Measurements from ENCODE around the gene LYPD4. TPM values are rescaled to one million over a fixed set of nuclear protein-coding genes. Genes with fewer than 3 reads are reported as not detected.

LYPD4 gene
- polyA plus RNA-seq, 1 donor (not counting 4 experiments of a cell fraction or from before 2014, with no cell fraction given), result not detected

DNA sequence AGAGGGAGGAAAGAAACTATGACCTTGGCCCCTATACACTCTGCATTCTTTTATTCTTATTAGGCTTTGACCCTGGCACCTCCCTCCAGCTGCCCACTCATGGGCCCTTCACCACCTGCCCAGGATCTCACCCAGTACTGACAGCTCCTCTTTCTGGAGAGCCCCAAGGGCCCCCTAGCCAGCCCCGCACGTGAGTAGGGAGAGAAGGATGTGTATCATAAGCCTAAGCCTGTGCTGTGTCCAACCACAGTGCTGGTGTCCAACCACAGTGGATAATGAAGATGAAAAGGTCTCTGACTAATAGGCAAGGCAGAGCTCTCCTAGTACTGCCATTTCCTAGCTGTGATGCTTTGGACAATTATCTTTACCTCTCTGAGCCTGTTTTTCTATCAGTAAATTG, 4.6 kb upstream of the LYPD4 start:
- Histone ChIP-seq H3K79me2 (ENCODE audit: control insufficient read depth, insufficient read depth, low read length) (no peaks in the 10 kb centered on the region), H3K4me2 (ENCODE audit: control insufficient read depth, extremely low read depth, insufficient read depth, low read depth, low read length) (no peak overlapping the region), H3K9ac (ENCODE audit: control insufficient read depth, extremely low read depth, insufficient read depth, low read length) (no peak overlapping the region), H3K4me1 (ENCODE audit: control insufficient read depth, extremely low read depth, insufficient read depth, low read length) (no peaks in the 10 kb centered on the region), H2AFZ (ENCODE audit: control insufficient read depth, low read length) (no peak overlapping the region), H3K27ac (ENCODE audit: control insufficient read depth, insufficient read depth, low read length) (no peak overlapping the region), H3K9me3 (ENCODE audit: control insufficient read depth, low read depth, low read length) (no peaks in the 10 kb centered on the region), H3K9me1 (ENCODE audit: control insufficient read depth, extremely low read depth, insufficient read depth, low read length) (no peaks in the 10 kb centered on the region), H4K20me1 (ENCODE audit: control insufficient read depth, extremely low read depth, insufficient read depth, low read length) (no peaks in the 10 kb centered on the region), H3K27me3 (ENCODE audit: control insufficient read depth, extremely low read depth, insufficient read depth, low read length) (peaks cover 19% of the 10 kb centered on the region), H3K4me3 (ENCODE audit: control insufficient read depth in 2 of 3, extremely low read depth in 1 of 3, insufficient read depth in 2 of 3, low read depth in 1 of 3, low read length in 3 of 3) (no peak overlapping the region), H3K36me3 (ENCODE audit: control insufficient read depth in 2 of 2, extremely low read depth in 1 of 2, insufficient read depth in 2 of 2, low read length in 2 of 2) (no peaks in the 10 kb centered on the region)
- DNase-seq (ENCODE audit: low read depth, low spot score) (no peak), FAIRE-seq (no peak)
- dilution Hi-C loops (cut with MboI; ENCODE audit: extremely low pct_ligation_motif_present, low sequenced_read_pairs), result no loop called here
- TF ChIP-seq EZH2 (IDR thresholded peaks at IDR 0.05; ENCODE audit: low read length), result no peak
- no peak for TF ChIP-seq CTCF (optimal IDR thresholded peaks at IDR 0.05 in 1 of 3, IDR thresholded peaks at IDR 0.05 in 1 of 3, conservative IDR thresholded peaks at IDR 0.05 in 1 of 3; ENCODE audit: extremely low read depth in 1 of 3, insufficient read depth in 2 of 3, low read length in 3 of 3)

- TF ChIP-seq EZH2 (IDR thresholded peaks at IDR 0.05; ENCODE audit: low read length) (no peak), CTCF (optimal IDR thresholded peaks at IDR 0.05 in 1 of 3, IDR thresholded peaks at IDR 0.05 in 1 of 3, conservative IDR thresholded peaks at IDR 0.05 in 1 of 3; ENCODE audit: extremely low read depth in 1 of 3, insufficient read depth in 2 of 3, low read length in 3 of 3) (no peak)
- no peaks in the 10 kb centered on the region for H3K36me3 ChIP-seq (ENCODE audit: control insufficient read depth in 2 of 2, extremely low read depth in 1 of 2, insufficient read depth in 2 of 2, low read length in 2 of 2)
- no peak for FAIRE-seq
Observed at GRCh38 chr19:41848666-41849065, 4.2 kb upstream of the LYPD4 start.

More at GRCh38 chr19:41848666-41849065, 4.2 kb upstream of the LYPD4 start:
- Histone ChIP-seq H3K27me3 (ENCODE audit: control insufficient read depth, extremely low read depth, insufficient read depth, low read length) (peaks cover 15% of the 10 kb centered on the region), H2AFZ (ENCODE audit: control insufficient read depth, low read length) (no peak overlapping the region), H3K4me3 (ENCODE audit: control insufficient read depth in 2 of 3, extremely low read depth in 1 of 3, insufficient read depth in 2 of 3, low read depth in 1 of 3, low read length in 3 of 3) (no peak overlapping the region), H3K4me2 (ENCODE audit: control insufficient read depth, extremely low read depth, insufficient read depth, low read depth, low read length) (no peak overlapping the region), H3K9ac (ENCODE audit: control insufficient read depth, extremely low read depth, insufficient read depth, low read length) (no peak overlapping the region), H3K9me1 (ENCODE audit: control insufficient read depth, extremely low read depth, insufficient read depth, low read length) (no peaks in the 10 kb centered on the region), H3K79me2 (ENCODE audit: control insufficient read depth, insufficient read depth, low read length) (no peaks in the 10 kb centered on the region), H4K20me1 (ENCODE audit: control insufficient read depth, extremely low read depth, insufficient read depth, low read length) (no peaks in the 10 kb centered on the region), H3K27ac (ENCODE audit: control insufficient read depth, insufficient read depth, low read length) (no peak overlapping the region), H3K9me3 (ENCODE audit: control insufficient read depth, low read depth, low read length) (no peaks in the 10 kb centered on the region), H3K4me1 (ENCODE audit: control insufficient read depth, extremely low read depth, insufficient read depth, low read length) (no peaks in the 10 kb centered on the region)
- DNase-seq (ENCODE audit: low read depth, low spot score), result no peak
- dilution Hi-C loops (cut with MboI; ENCODE audit: extremely low pct_ligation_motif_present, low sequenced_read_pairs), result no loop called here
